ENCODE data around the gene CDX1.

Gene CDX1

GRCh38 chr5:150131978-150132694, 34.4 kb upstream of the CDX1 start:
- no peak for DNase-seq (ENCODE audit: low spot score)

- DNase-seq (ENCODE audit: low spot score): no peak
Observed at GRCh38 chr5:150132740-150133139, 33.8 kb upstream of the CDX1 start.

GRCh38 chr5:150133581-150134197, 32.9 kb upstream of the CDX1 start:
- DNase-seq (ENCODE audit: low spot score): no peak

GRCh38 chr5:150134198-150134588, 32.4 kb upstream of the CDX1 start:
- no peak for DNase-seq (ENCODE audit: low spot score)

- DNase-seq (ENCODE audit: low spot score): no peak
Observed at GRCh38 chr5:150135557-150136304, 30.8 kb upstream of the CDX1 start.

- DNase-seq (ENCODE audit: low spot score): no peak
Observed at GRCh38 chr5:150136305-150137167, 30.0 kb upstream of the CDX1 start.

- DNase-seq (ENCODE audit: low spot score): no peak
Observed at GRCh38 chr5:150137168-150137957, 29.2 kb upstream of the CDX1 start.

GRCh38 chr5:150137997-150138396, 28.6 kb upstream of the CDX1 start:
- DNase-seq (ENCODE audit: low spot score): no peak

- DNase-seq (ENCODE audit: low spot score): no peak
Observed at GRCh38 chr5:150138551-150139265, 27.9 kb upstream of the CDX1 start.

- no peak for DNase-seq (ENCODE audit: low spot score)
Observed at GRCh38 chr5:150139334-150139733, 27.2 kb upstream of the CDX1 start.

- no peak for DNase-seq (ENCODE audit: low spot score)
Observed at GRCh38 chr5:150140830-150141229, 25.7 kb upstream of the CDX1 start.

- no peak for DNase-seq (ENCODE audit: low spot score)
Observed at GRCh38 chr5:150141544-150142184, 24.9 kb upstream of the CDX1 start.

GRCh38 chr5:150142185-150142958, 24.2 kb upstream of the CDX1 start:
- DNase-seq (ENCODE audit: low spot score): no peak

- DNase-seq (ENCODE audit: low spot score): peak; percentile 80
Observed at GRCh38 chr5:150142959-150143349, 23.6 kb upstream of the CDX1 start.

- DNase-seq (ENCODE audit: low spot score): peak; percentile 27
Observed at GRCh38 chr5:150143350-150144245, 23.0 kb upstream of the CDX1 start.

- DNase-seq (ENCODE audit: low spot score): no peak
Observed at GRCh38 chr5:150144246-150144801, 22.3 kb upstream of the CDX1 start.

GRCh38 chr5:150144879-150145278, 21.7 kb upstream of the CDX1 start:
- DNase-seq (ENCODE audit: low spot score): no peak

- no peak for DNase-seq (ENCODE audit: low spot score)
Observed at GRCh38 chr5:150146235-150146634, 20.3 kb upstream of the CDX1 start.
